HG02623 (cell line): ENCODE data around the gene SSRP1.

Experiments
- ATAC-seq: cut with Tn5 transposase; IDR thresholded peaks from one replicate; pipeline ENCODE4 v1.9.1; 2021; ENCODE audit warnings: moderate library complexity; ENCODE audit not compliant: unreplicated experiment

The SSRP1 gene

DNA sequence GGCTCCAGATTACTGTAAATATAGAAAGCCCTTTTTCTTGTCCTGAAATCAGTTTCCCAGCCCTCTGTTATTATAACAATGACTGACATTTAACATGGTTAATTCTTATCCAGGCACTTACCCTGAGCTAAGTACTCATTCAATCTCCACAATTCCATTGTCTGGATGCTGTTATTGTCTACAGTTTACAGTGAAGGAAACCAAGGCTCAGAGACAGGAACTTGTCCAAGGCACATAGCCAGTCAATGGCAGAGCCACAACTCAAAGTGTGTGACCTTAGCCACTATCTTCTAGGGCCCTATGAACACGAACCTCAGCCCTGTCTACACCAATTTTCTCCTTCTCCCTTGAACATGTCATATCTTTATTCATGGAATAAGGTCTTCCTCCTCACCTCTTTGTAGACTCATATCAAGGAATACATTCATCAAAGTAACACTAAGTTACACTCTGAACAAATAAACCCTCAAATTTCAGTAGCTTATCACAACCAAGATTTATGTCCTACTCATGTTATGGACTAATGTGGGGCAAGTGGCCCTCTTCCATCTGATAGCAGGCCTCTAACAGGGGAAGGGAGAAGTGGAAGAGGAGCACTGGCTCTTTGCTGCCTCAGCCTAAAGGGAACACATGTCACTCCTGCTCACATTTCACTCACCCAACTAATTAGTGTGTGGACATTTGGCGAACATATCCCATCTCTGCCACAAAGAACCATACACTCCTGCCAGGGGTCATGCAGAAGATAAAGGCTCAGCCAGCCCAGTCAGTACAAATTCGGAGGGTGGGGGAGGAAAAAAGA, 59.3 kb downstream of the SSRP1 start:
- no peak for ATAC-seq
